ENCODE results near the gene GPR62.
"Not testable (repeated sequence)": the region's sequence is repeated elsewhere in the genome, so short reads cannot be mapped to it uniquely, and the experiment has no call there.

The GPR62 gene

GRCh38 chr3:51987568-51987967 is 32.4 kb downstream of the GPR62 start:
- no peak for DNase-seq (ENCODE audit: low read depth)
- no peak for TF ChIP-seq CTCF (conservative IDR thresholded peaks at IDR 0.05; ENCODE audit: low read depth, low read length)
- H3K4me3 ChIP-seq (ENCODE audit: low read depth, low read length): no peak overlapping the region

GRCh38 chr3:51988286-51989146 is 33.3 kb downstream of the GPR62 start:
- TF ChIP-seq CTCF (conservative IDR thresholded peaks at IDR 0.05; ENCODE audit: low read depth, low read length): no peak
- no peak for DNase-seq (ENCODE audit: low read depth)
- no peak overlapping the region for H3K4me3 ChIP-seq (ENCODE audit: low read depth, low read length)

- not testable (repeated sequence) for H3K4me3 ChIP-seq (ENCODE audit: low read depth, low read length); DNase-seq (ENCODE audit: low read depth)
Observed at GRCh38 chr3:51990501-51990971, 35.4 kb downstream of the GPR62 start.

- DNase-seq (ENCODE audit: low read depth): no peak
- no peak for TF ChIP-seq CTCF (conservative IDR thresholded peaks at IDR 0.05; ENCODE audit: low read depth, low read length)
- H3K4me3 ChIP-seq (ENCODE audit: low read depth, low read length): no peak overlapping the region
Observed at GRCh38 chr3:51992017-51992682, 37.0 kb downstream of the GPR62 start.

GRCh38 chr3:51993657-51994056 is 38.5 kb downstream of the GPR62 start:
- not testable (repeated sequence) for H3K4me3 ChIP-seq (ENCODE audit: low read depth, low read length); DNase-seq (ENCODE audit: low read depth)

GRCh38 chr3:51994530-51994929 is 39.3 kb downstream of the GPR62 start:
- no peak for TF ChIP-seq CTCF (conservative IDR thresholded peaks at IDR 0.05; ENCODE audit: low read depth, low read length)
- DNase-seq (ENCODE audit: low read depth): no peak
- H3K4me3 ChIP-seq (ENCODE audit: low read depth, low read length): peak overlapping the region; percentile 97

- peak; percentile 98 for DNase-seq (ENCODE audit: low read depth)
- H3K4me3 ChIP-seq (ENCODE audit: low read depth, low read length): peak within 1 kb of the TSS; percentile 97
- peak; percentile 24 for TF ChIP-seq CTCF (conservative IDR thresholded peaks at IDR 0.05; ENCODE audit: low read depth, low read length)
Observed at GRCh38 chr3:51995346-51996163, 40.4 kb downstream of the GPR62 start, which contains the start of gene RPL29. TSS of gene RPL29 (minus strand) at chr3:51995895. CDS start at chr3:51995461, 434 bp downstream.

Measured in choroid plexus epithelial cell (primary cell).